Gastroesophageal sphincter (tissue), 4 donors: ENCODE data around the gene ZNF385B. TPM values are rescaled to one million over a fixed set of nuclear protein-coding genes. Genes with fewer than 3 reads are reported as not detected.

ENCODE experiments used
- ATAC-seq: fragments of 150-250 bp; one replicate; pipeline ENCODE4 v1.9.1; 2016; ENCODE audit warnings: mild to moderate bottlenecking, moderate library complexity
- H3K27ac ChIP-seq, 4 donors: fragments of 200-600 bp; sonication (generic) in 3 of 4; 1 replicate in 3 of 4; 2 replicates in 1 of 4; pipeline ENCODE4 v1.5.1; 2016 to 2019
- H3K27me3 ChIP-seq: fragments of 200-600 bp; sonication (generic); one replicate; pipeline ENCODE4 v1.5.1; 2019
- H3K36me3 ChIP-seq, 2 donors: fragments of 200-600 bp; sonication (generic); one replicate each; pipeline ENCODE4 v1.5.1; 2019; ENCODE audit warnings: control low read depth in 1 of 2
- H3K4me1 ChIP-seq, 3 donors: fragments of 200-600 bp; sonication (generic); 1 replicate in 2 of 3; 2 replicates in 1 of 3; pipeline ENCODE4 v1.5.1; 2016 to 2019; ENCODE audit warnings: control low read depth in 2 of 3
- H3K4me3 ChIP-seq, 2 donors: fragments of 200-600 bp; sonication (generic); one replicate each; pipeline ENCODE4 v1.5.1; 2019; ENCODE audit warnings: mild to moderate bottlenecking in 1 of 2, moderate library complexity in 1 of 2
- H3K9me3 ChIP-seq, 3 donors: fragments of 200-600 bp; sonication (generic); one replicate each; pipeline ENCODE4 v1.5.1; 2017 to 2019; ENCODE audit warnings: control low read depth in 2 of 3
- CTCF ChIP-seq, 4 experiments: fragments of 200-600 bp in 2 of 4; fragments of 450-650 bp in 2 of 4; sonication (generic) in 1 of 4; IDR thresholded peaks; one replicate each; pipeline ENCODE4 v1.5.1; 2017 to 2019; ENCODE audit warnings: antibody characterized with exemption in 4 of 4, mild to moderate bottlenecking in 2 of 4, moderate library complexity in 2 of 4
- EP300 ChIP-seq: sonication (generic); formaldehyde crosslinking; IDR thresholded peaks from one replicate; pipeline ENCODE4 v1.6.1; 2017; ENCODE audit warnings: antibody characterized with exemption, mild to moderate bottlenecking
- POLR2A ChIP-seq, 2 donors: fragments of 450-650 bp; IDR thresholded peaks; one replicate each; pipeline ENCODE4 v1.6.1; 2017; ENCODE audit warnings: antibody characterized with exemption in 2 of 2, mild to moderate bottlenecking in 2 of 2, moderate library complexity in 1 of 2
- POLR2AphosphoS5 ChIP-seq: sonication (generic); formaldehyde crosslinking; IDR thresholded peaks from one replicate; pipeline ENCODE4 v1.6.1; 2017; ENCODE audit warnings: antibody characterized with exemption
- WGBS, 2 donors: methylation state at CpG; one replicate each; pipeline ENCODE4 v1.1.5; 2018; ENCODE audit warnings: low coverage in 1 of 2; 5-methylcytosine and 5-hydroxymethylcytosine counted together
- total RNA-seq, 4 donors: library from RNA; depleted of rRNA; stranded (reverse); fragments of >200 nt; gene quantifications; one replicate each; pipeline ENCODE4 v1.1.0, GENCODE V29; 2016

The ZNF385B gene
- total RNA-seq, 4 donors from 2014 or later, result 2.7 to 7.6 (median 3.9) TPM

- Histone ChIP-seq H3K9me3 (no peaks in the 10 kb centered on the region), H3K27me3 (no peaks in the 10 kb centered on the region), H3K27ac (no peak overlapping the region), H3K4me3 (no peak overlapping the region), H3K4me1 (peaks cover 0 to 16% (median 0%) of the 10 kb centered on the region in 3 donors), H3K36me3 (no peaks in the 10 kb centered on the region)
- no peak for TF ChIP-seq CTCF (IDR thresholded peaks at IDR 0.05)
- TF ChIP-seq POLR2A (IDR thresholded peaks at IDR 0.05), result no peak
- no peak for TF ChIP-seq EP300
- no peak for TF ChIP-seq POLR2AphosphoS5
- WGBS, 2 donors, result 82 to 88% methylated on average over 3 of the region's 3 CpGs
- no peak for ATAC-seq
Measured at GRCh38 chr2:179830043-179830787, 31.2 kb downstream of the ZNF385B start.

- Histone ChIP-seq H3K4me3 (no peak overlapping the region), H3K27me3 (no peaks in the 10 kb centered on the region), H3K27ac (no peak overlapping the region), H3K9me3 (no peaks in the 10 kb centered on the region), H3K36me3 (no peaks in the 10 kb centered on the region), H3K4me1 (peaks cover 0 to 23% (median 0%) of the 10 kb centered on the region in 3 donors)
- TF ChIP-seq POLR2AphosphoS5 (no peak), CTCF (IDR thresholded peaks at IDR 0.05) (no peak), POLR2A (IDR thresholded peaks at IDR 0.05) (no peak), EP300 (no peak)
- WGBS, 2 donors, result 87 to 93% methylated on average over 2 of the region's 2 CpGs
- ATAC-seq, result no peak
Measured at GRCh38 chr2:179826297-179826696, 35.1 kb downstream of the ZNF385B start.

GRCh38 chr2:179825494-179825893 is 35.9 kb downstream of the ZNF385B start:
- H3K4me3 ChIP-seq, result no peak overlapping the region
- TF ChIP-seq POLR2AphosphoS5 (no peak), CTCF (IDR thresholded peaks at IDR 0.05) (no peak), EP300 (no peak), POLR2A (IDR thresholded peaks at IDR 0.05) (no peak)
- no peaks in the 10 kb centered on the region for H3K27me3 ChIP-seq
- WGBS, 2 donors, result 75 to 89% methylated on average over 3 of the region's 3 CpGs
- no peaks in the 10 kb centered on the region for H3K36me3 ChIP-seq
- no peak for ATAC-seq
- no peaks in the 10 kb centered on the region for H3K9me3 ChIP-seq
- H3K4me1 ChIP-seq, result peaks cover 0 to 23% (median 0%) of the 10 kb centered on the region in 3 donors
- no peak overlapping the region for H3K27ac ChIP-seq

- no peaks in the 10 kb centered on the region for H3K9me3 ChIP-seq
- peaks cover 0 to 23% (median 0%) of the 10 kb centered on the region in 3 donors for H3K4me1 ChIP-seq
- no peaks in the 10 kb centered on the region for H3K36me3 ChIP-seq
- H3K27ac ChIP-seq, result no peak overlapping the region
- 59 to 73% methylated on average over 1 of the region's 1 CpG for WGBS, 2 donors
- TF ChIP-seq EP300 (no peak), POLR2A (IDR thresholded peaks at IDR 0.05) (no peak), CTCF (IDR thresholded peaks at IDR 0.05) (no peak), POLR2AphosphoS5 (no peak)
- ATAC-seq, result no peak
- H3K27me3 ChIP-seq, result no peaks in the 10 kb centered on the region
- H3K4me3 ChIP-seq, result no peak overlapping the region
Measured at GRCh38 chr2:179824961-179825360, 36.5 kb downstream of the ZNF385B start.

- no peak overlapping the region for H3K27ac ChIP-seq
- no peaks in the 10 kb centered on the region for H3K36me3 ChIP-seq
- H3K4me1 ChIP-seq, result peaks cover 0 to 14% (median 0%) of the 10 kb centered on the region in 3 donors
- WGBS, 2 donors, result 85 to 100% methylated on average over 1 of the region's 1 CpG
- TF ChIP-seq POLR2AphosphoS5 (no peak), CTCF (IDR thresholded peaks at IDR 0.05) (no peak), POLR2A (IDR thresholded peaks at IDR 0.05) (no peak), EP300 (no peak)
- H3K4me3 ChIP-seq, result no peak overlapping the region
- H3K9me3 ChIP-seq, result no peaks in the 10 kb centered on the region
- no peak for ATAC-seq
- no peaks in the 10 kb centered on the region for H3K27me3 ChIP-seq
Measured at GRCh38 chr2:179822540-179822939, 38.9 kb downstream of the ZNF385B start.
